Measurements from ENCODE around the gene PEAK3.

PEAK3 gene

GRCh38 chr19:2327773-2328400 is 45.9 kb upstream of the PEAK3 start:
- no peak for TF ChIP-seq CTCF (IDR thresholded peaks at IDR 0.05; ENCODE audit: extremely low read depth, missing control alignments)
- DNase-seq (ENCODE audit: low spot score), result peak; percentile 89

- no peak for DNase-seq (ENCODE audit: low spot score)
Observed at GRCh38 chr19:2326699-2327360, 44.9 kb upstream of the PEAK3 start.

GRCh38 chr19:2325281-2326046 is 43.5 kb upstream of the PEAK3 start:
- no peak for TF ChIP-seq CTCF (IDR thresholded peaks at IDR 0.05; ENCODE audit: extremely low read depth, missing control alignments)
- no peak for DNase-seq (ENCODE audit: low spot score)

More at GRCh38 chr19:2326699-2327360, 44.9 kb upstream of the PEAK3 start:
- no peak for TF ChIP-seq CTCF (IDR thresholded peaks at IDR 0.05; ENCODE audit: extremely low read depth, missing control alignments)

- TF ChIP-seq CTCF (IDR thresholded peaks at IDR 0.05; ENCODE audit: extremely low read depth, missing control alignments), result no peak
- DNase-seq (ENCODE audit: low spot score), result no peak
Observed at GRCh38 chr19:2324220-2324948, 42.4 kb upstream of the PEAK3 start.

GRCh38 chr19:2323707-2324106 is 41.7 kb upstream of the PEAK3 start:
- no peak for TF ChIP-seq CTCF (IDR thresholded peaks at IDR 0.05; ENCODE audit: extremely low read depth, missing control alignments)
- DNase-seq (ENCODE audit: low spot score), result no peak

- TF ChIP-seq CTCF (IDR thresholded peaks at IDR 0.05; ENCODE audit: extremely low read depth, missing control alignments), result no peak
- no peak for DNase-seq (ENCODE audit: low spot score)
Observed at GRCh38 chr19:2321565-2322283, 39.7 kb upstream of the PEAK3 start.
